IMR-90 (cell line): ENCODE data around the gene RGS9. TPM values are rescaled to one million over a fixed set of nuclear protein-coding genes. Genes with fewer than 3 reads are reported as not detected.

Experiments used
- ATAC-seq: fragments of 200-7000 bp; cut with Tn5 transposase; 2 replicates; pipeline ENCODE4 v1.9.1; 2020; ENCODE audit warnings: low read depth, mild to moderate bottlenecking, moderate library complexity
- BruUV-seq: library from RNA; stranded (reverse); fragments of 400-500 nt; replicated peaks from 2 replicates; lab custom pipeline; 2021; lab: Mats Ljungman, UMichigan
- CTCF ChIA-PET: fragments of 300-600 bp; formaldehyde crosslinking; extraction: SDS; loops from one replicate; lab custom pipeline; 2021; ENCODE audit warnings: antibody characterized with exemption; lab: Yijun Ruan, JAX
- POLR2A ChIA-PET: fragments of 300-600 bp; sonication (Branson Sonifier 250); formaldehyde crosslinking; loops from one replicate; lab custom pipeline; 2022; ENCODE audit warnings: antibody characterized with exemption; ENCODE audit not compliant: unreplicated experiment; lab: Charles Lee
- DNase-seq: peaks from one replicate; pipeline ENCODE4 v3.0.0; 2013
- H2AFZ ChIP-seq: replicated peaks from 2 replicates; pipeline ENCODE3; 2013; ENCODE audit warnings: low read length, mild to moderate bottlenecking; ENCODE audit not compliant: poor library complexity
- H2AK5ac ChIP-seq: 2 replicates; pipeline ENCODE4 v1.6.1; 2013; ENCODE audit warnings: low read depth, low read length, inconsistent platforms
- H2AK9ac ChIP-seq: replicated peaks from 2 replicates; pipeline ENCODE3; 2013; ENCODE audit warnings: mild to moderate bottlenecking, low read depth, low read length, moderate library complexity; ENCODE audit not compliant: poor library complexity
- H2BK120ac ChIP-seq: 2 replicates; pipeline ENCODE4 v1.6.1; 2013; ENCODE audit warnings: low read depth, low read length, inconsistent platforms
- H2BK15ac ChIP-seq: 3 replicates; pipeline ENCODE4 v1.6.1; 2013; ENCODE audit warnings: low read depth, low read length, inconsistent platforms
- H2BK20ac ChIP-seq: 2 replicates; pipeline ENCODE4 v1.6.1; 2013; ENCODE audit warnings: low read depth, mild to moderate bottlenecking, inconsistent platforms, low read length, moderate library complexity
- H2BK5ac ChIP-seq: 2 replicates; pipeline ENCODE4 v1.6.1; 2013; ENCODE audit warnings: mild to moderate bottlenecking, low read depth, low read length, inconsistent platforms; ENCODE audit not compliant: poor library complexity, severe bottlenecking
- H3K14ac ChIP-seq: replicated peaks from 2 replicates; pipeline ENCODE4 v1.6.1; 2013; ENCODE audit warnings: low read depth, low read length, inconsistent platforms
- H3K18ac ChIP-seq: 2 replicates; pipeline ENCODE4 v1.6.1; 2013; ENCODE audit warnings: low read depth, low read length, control low read depth
- H3K23ac ChIP-seq: 2 replicates; pipeline ENCODE4 v1.6.1; 2013; ENCODE audit warnings: low read depth, low read length, inconsistent platforms
- H3K27ac ChIP-seq: 2 replicates; pipeline ENCODE4 v1.5.1; 2013; ENCODE audit warnings: mild to moderate bottlenecking, control low read depth, low read length; ENCODE audit not compliant: insufficient read depth
- H3K27me3 ChIP-seq: 2 replicates; pipeline ENCODE4 v1.6.1; 2013; ENCODE audit warnings: low read length; ENCODE audit not compliant: control insufficient read depth, insufficient read depth
- H3K36me3 ChIP-seq: 2 replicates; pipeline ENCODE4 v1.6.1; 2013; ENCODE audit warnings: low read length, mixed read lengths; ENCODE audit not compliant: control insufficient read depth, insufficient read depth
- H3K4ac ChIP-seq: 2 replicates; pipeline ENCODE4 v1.6.1; 2013; ENCODE audit warnings: low read depth, low read length, inconsistent platforms
- H3K4me1 ChIP-seq: 2 replicates; pipeline ENCODE4 v1.6.1; 2013; ENCODE audit warnings: low read length, mixed read lengths; ENCODE audit not compliant: control insufficient read depth, insufficient read depth
- H3K4me2 ChIP-seq: 2 replicates; pipeline ENCODE4 v1.6.1; 2013; ENCODE audit warnings: low read depth, mild to moderate bottlenecking, control low read depth, low read length, moderate library complexity
- H3K4me3 ChIP-seq: 2 replicates; pipeline ENCODE4 v1.5.1; 2013; ENCODE audit warnings: low read depth, mild to moderate bottlenecking, control low read depth, low read length, moderate library complexity; ENCODE audit not compliant: insufficient read depth
- H3K56ac ChIP-seq: 2 replicates; pipeline ENCODE4 v1.6.1; 2013; ENCODE audit warnings: low read length, inconsistent platforms; ENCODE audit not compliant: insufficient read depth; ENCODE audit errors: extremely low read depth
- H3K79me1 ChIP-seq, 2 experiments: 2 replicates each; pipeline ENCODE4 v1.6.1; 2013; ENCODE audit warnings: low read length in 2 of 2, inconsistent platforms in 1 of 2, low read depth in 1 of 2
- H3K9ac ChIP-seq: 2 replicates; pipeline ENCODE4 v1.6.1; 2013; ENCODE audit warnings: low read depth, low read length, control low read depth
- H3K9me1 ChIP-seq: 2 replicates; pipeline ENCODE4 v1.6.1; 2013; ENCODE audit warnings: low read length, inconsistent platforms; ENCODE audit not compliant: insufficient read depth
- H3K9me3 ChIP-seq: 2 replicates; pipeline ENCODE4 v1.6.1; 2013; ENCODE audit warnings: low read length; ENCODE audit not compliant: control insufficient read depth, insufficient read depth
- H4K20me1 ChIP-seq: 2 replicates; pipeline ENCODE4 v1.6.1; 2013; ENCODE audit warnings: low read length, inconsistent platforms; ENCODE audit not compliant: insufficient read depth
- H4K5ac ChIP-seq: 2 replicates; pipeline ENCODE4 v1.6.1; 2013; ENCODE audit warnings: mild to moderate bottlenecking, low read depth, low read length, control low read depth
- H4K8ac ChIP-seq, 2 experiments: 2 replicates each; pipeline ENCODE4 v1.6.1; 2013; ENCODE audit warnings: low read depth in 2 of 2, low read length in 2 of 2, control low read depth in 1 of 2, inconsistent platforms in 1 of 2
- H4K91ac ChIP-seq: 2 replicates; pipeline ENCODE4 v1.6.1; 2013; ENCODE audit warnings: low read depth, low read length, inconsistent platforms; ENCODE audit not compliant: insufficient read depth
- BHLHE40 ChIP-seq: fragments of 150-350 bp; IDR thresholded peaks from 2 replicates; pipeline ENCODE4 v1.6.1; 2016; ENCODE audit warnings: mild to moderate bottlenecking, low read depth, low read length
- CEBPB ChIP-seq: IDR thresholded peaks from 2 replicates; pipeline ENCODE4 v1.6.1; 2012; ENCODE audit warnings: low read depth, low read length, improper control_type of control experiment
- CHD1 ChIP-seq: IDR thresholded peaks from 2 replicates; pipeline ENCODE4 v1.6.1; 2012; ENCODE audit warnings: low read depth, low read length, improper control_type of control experiment
- CTCF ChIP-seq: conservative IDR thresholded peaks from 2 replicates; pipeline ENCODE4 v1.5.1; 2012; ENCODE audit warnings: mild to moderate bottlenecking, low read depth, low read length, improper control_type of control experiment
- ELK1 ChIP-seq: fragments of 150-350 bp; IDR thresholded peaks from 2 replicates; pipeline ENCODE4 v1.6.1; 2016; ENCODE audit warnings: low read depth, mild to moderate bottlenecking, low read length, moderate library complexity, borderline replicate concordance
- FOS ChIP-seq: fragments of 150-350 bp; IDR thresholded peaks from 2 replicates; pipeline ENCODE4 v1.6.1; 2016; ENCODE audit warnings: low read depth, low read length
- MAFK ChIP-seq: IDR thresholded peaks from 2 replicates; pipeline ENCODE4 v1.6.1; 2012; ENCODE audit warnings: low read depth, low read length, improper control_type of control experiment
- MAZ ChIP-seq: IDR thresholded peaks from 2 replicates; pipeline ENCODE4 v1.6.1; 2012; ENCODE audit warnings: low read depth, mild to moderate bottlenecking, low read length, improper control_type of control experiment, moderate library complexity, borderline replicate concordance
- MXI1 ChIP-seq: IDR thresholded peaks from 2 replicates; pipeline ENCODE4 v1.6.1; 2012; ENCODE audit warnings: low read depth, mild to moderate bottlenecking, low read length, moderate library complexity, borderline replicate concordance
- NFE2L2 ChIP-seq: fragments of 150-350 bp; IDR thresholded peaks from 2 replicates; pipeline ENCODE4 v1.6.1; 2016; ENCODE audit warnings: low read depth, mild to moderate bottlenecking, low read length
- POLR2A ChIP-seq: IDR thresholded peaks from 2 replicates; pipeline ENCODE4 v1.6.1; 2012; ENCODE audit warnings: mild to moderate bottlenecking, low read depth, low read length
- RAD21 ChIP-seq: IDR thresholded peaks from 2 replicates; pipeline ENCODE4 v1.6.1; 2012; ENCODE audit warnings: low read length, improper control_type of control experiment
- RCOR1 ChIP-seq: IDR thresholded peaks from 2 replicates; pipeline ENCODE4 v1.6.1; 2012; ENCODE audit warnings: mild to moderate bottlenecking, low read length, improper control_type of control experiment; ENCODE audit not compliant: insufficient replicate concordance
- RFX5 ChIP-seq: IDR thresholded peaks from 2 replicates; pipeline ENCODE4 v1.8.0; 2012; ENCODE audit warnings: low read depth, mild to moderate bottlenecking, low read length, moderate library complexity
- SMC3 ChIP-seq: fragments of 150-350 bp; IDR thresholded peaks from 2 replicates; pipeline ENCODE4 v1.6.1; 2016; ENCODE audit warnings: low read depth, mild to moderate bottlenecking, antibody characterized with exemption, low read length, moderate library complexity
- USF2 ChIP-seq: fragments of 150-350 bp; IDR thresholded peaks from 2 replicates; pipeline ENCODE4 v1.6.1; 2017; ENCODE audit warnings: mild to moderate bottlenecking, antibody characterized with exemption, low read length, low read depth
- WGBS, 2 experiments: methylation state at CpG; one replicate each; pipeline versions ENCODE4 v1.1.5 to v1.1.7; 2013; ENCODE audit warnings: missing lambda C conversion rate in 2 of 2; ENCODE audit not compliant: insufficient read length in 1 of 2; ENCODE audit errors: extremely low coverage in 2 of 2; 5-methylcytosine and 5-hydroxymethylcytosine counted together
- dilution Hi-C: fragments of 300-500 bp; cut with HindIII; formaldehyde crosslinking; loops from one replicate; pipeline ENCODE4 v1.14.3; 2018; ENCODE audit warnings: low sequenced_read_pairs; ENCODE audit not compliant: unreplicated experiment
- in situ Hi-C: fragments of 300-500 bp; cut with MboI; formaldehyde crosslinking; loops from 3 replicates; pipeline ENCODE4 v1.14.3; 2019; ENCODE audit warnings: low sequenced_read_pairs, inconsistent platforms, mixed read lengths
- intact Hi-C: fragments of 100-400 bp; cut with micrococcal nuclease; formaldehyde crosslinking; loops from 2 replicates; pipeline ENCODE4 v1.10.0; 2022
- polyA plus RNA-seq, 3 experiments: library from polyadenylated mRNA; depleted of rRNA; stranded (reverse); fragments of >200 nt; gene quantifications; 2 replicates each; pipeline ENCODE4 v1.2.3, GENCODE V29; 2012; ENCODE audit warnings: low replicate concordance in 1 of 3
- total RNA-seq: library from RNA; depleted of rRNA; stranded (reverse); fragments of >200 nt; gene quantifications from 2 replicates; pipeline ENCODE4 v1.2.3, GENCODE V29; 2012

The RGS9 gene
- total and polyA plus RNA-seq, 2 of the 4 experiments (the other 2 are of a cell fraction): 0.90 to 1.1 TPM

- no peaks in the 10 kb centered on the region for H3K9me3 ChIP-seq
- in situ Hi-C loops: no loop called here
- ChIA-PET POLR2A (no interaction called here), CTCF (no interaction called here)
- BruUV-seq: no TSS peak
- H4K5ac ChIP-seq: no peak overlapping the region
- H3K9ac ChIP-seq: no peak overlapping the region
- dilution Hi-C loops: no loop called here
- TF ChIP-seq USF2 (no peak), SMC3 (no peak), CTCF (no peak), POLR2A (no peak), RCOR1 (no peak), MAFK (no peak), MAZ (no peak), ELK1 (no peak), CEBPB (no peak), BHLHE40 (no peak), MXI1 (no peak), NFE2L2 (no peak), RAD21 (no peak), FOS (no peak), RFX5 (no peak), CHD1 (no peak)
- H3K4me2 ChIP-seq: no peak overlapping the region
- no peak overlapping the region for H4K91ac ChIP-seq
- H3K23ac ChIP-seq: no peak overlapping the region
- no peak overlapping the region for H3K27ac ChIP-seq
- DNase-seq (no peak), ATAC-seq (no peak)
- peaks cover 13% of the 10 kb centered on the region for H3K27me3 ChIP-seq
- WGBS, 2 experiments: no CpG with 5 or more reads among the region's 3 CpGs
- no peak overlapping the region for H4K8ac ChIP-seq
- no peaks in the 10 kb centered on the region for H3K36me3 ChIP-seq
- no peak overlapping the region for H2BK120ac ChIP-seq
- H3K56ac ChIP-seq: no peak overlapping the region
- H2AFZ ChIP-seq: no peak overlapping the region
- H3K18ac ChIP-seq: no peak overlapping the region
- no peak overlapping the region for H2AK9ac ChIP-seq
- H3K4me3 ChIP-seq: no peak overlapping the region
- H2BK5ac ChIP-seq: no peak overlapping the region
- intact Hi-C loops: no loop called here
- H2BK15ac ChIP-seq: no peak overlapping the region
- no peak overlapping the region for H3K14ac ChIP-seq
- no peak overlapping the region for H2BK20ac ChIP-seq
- no peaks in the 10 kb centered on the region for H3K79me1 ChIP-seq
- H3K4ac ChIP-seq: no peak overlapping the region
- no peaks in the 10 kb centered on the region for H3K9me1 ChIP-seq
- no peaks in the 10 kb centered on the region for H3K4me1 ChIP-seq
- H4K20me1 ChIP-seq: no peaks in the 10 kb centered on the region
- no peak overlapping the region for H2AK5ac ChIP-seq
These were observed 21.3 kb upstream of the RGS9 start for GRCh38 chr17:65115839-65116238.
